B cell (primary cell): ENCODE results near the gene ANKRD13D. TPM values are rescaled to one million over a fixed set of nuclear protein-coding genes. Genes with fewer than 3 reads are reported as not detected.

ENCODE experiments used
- ATAC-seq: fragments of 200-7000 bp; cut with Tn5 transposase; one replicate; pipeline ENCODE4 v1.10.0; 2021; ENCODE audit warnings: low read depth, mild to moderate bottlenecking, moderate number of reproducible peaks, moderate library complexity
- CTCF ChIA-PET: fragments of 350-600 bp; sonication (Branson Sonifier 250); formaldehyde crosslinking; loops from one replicate; lab custom pipeline; 2021; ENCODE audit warnings: antibody characterized with exemption, inconsistent platforms; lab: Charles Lee
- POLR2A ChIA-PET: fragments of 350-600 bp; sonication (Branson Sonifier 250); formaldehyde crosslinking; loops from one replicate; lab custom pipeline; 2021; ENCODE audit warnings: antibody characterized with exemption; lab: Charles Lee
- DNase-seq: peaks from one replicate; pipeline ENCODE4 v3.0.0; 2013
- H2AFZ ChIP-seq: 2 replicates; pipeline ENCODE4 v1.6.1; 2012; ENCODE audit warnings: mild to moderate bottlenecking, low read depth, low read length; ENCODE audit not compliant: insufficient read depth, poor library complexity, severe bottlenecking
- H3K27ac ChIP-seq, 2 donors: 1 replicate in 1 of 2; 2 replicates in 1 of 2; pipeline ENCODE4 v1.5.1; 2012 to 2013; ENCODE audit warnings: low read length in 2 of 2, mild to moderate bottlenecking in 2 of 2, moderate library complexity in 1 of 2
- H3K27me3 ChIP-seq, 4 experiments: fragments of 200-600 bp in 1 of 4; sonication (generic) in 1 of 4; replicated peaks in 1 of 4; 1 replicate in 2 of 4; 2 replicates in 2 of 4; pipeline versions ENCODE4 v1.6.1 to v1.7.0; 2013 to 2016; ENCODE audit warnings: low read length in 3 of 4, mild to moderate bottlenecking in 2 of 4, mixed read lengths in 1 of 4, moderate library complexity in 1 of 4; ENCODE audit not compliant: insufficient read depth in 4 of 4, control insufficient read depth in 3 of 4; ENCODE audit errors: control extremely low read depth in 1 of 4
- H3K36me3 ChIP-seq, 2 experiments: replicated peaks in 1 of 2; 1 replicate in 1 of 2; 2 replicates in 1 of 2; pipeline versions ENCODE4 v1.6.1 to v1.7.1; 2013; ENCODE audit warnings: low read length in 1 of 2; ENCODE audit not compliant: insufficient read depth in 2 of 2, control insufficient read depth in 1 of 2; ENCODE audit errors: control extremely low read depth in 1 of 2, extremely low read depth in 1 of 2
- H3K4me1 ChIP-seq, 2 donors: fragments of 200-600 bp in 1 of 2; sonication (generic) in 1 of 2; 1 replicate in 1 of 2; 2 replicates in 1 of 2; pipeline versions ENCODE4 v1.5.1 to v1.6.1; 2013 to 2017; ENCODE audit warnings: low read length in 2 of 2; ENCODE audit not compliant: control insufficient read depth in 2 of 2, insufficient read depth in 2 of 2
- H3K4me2 ChIP-seq: replicated peaks from 2 replicates; pipeline ENCODE3; 2012; ENCODE audit warnings: mild to moderate bottlenecking, low read depth, low read length; ENCODE audit not compliant: poor library complexity, severe bottlenecking
- H3K4me3 ChIP-seq, 5 experiments: fragments of 200-600 bp in 1 of 5; sonication (generic) in 1 of 5; 1 replicate in 3 of 5; 2 replicates in 2 of 5; pipeline versions ENCODE4 v1.5.1 to v1.7.0; 2011 to 2016; ENCODE audit warnings: low read length in 4 of 5, mild to moderate bottlenecking in 4 of 5, low read depth in 2 of 5, control low read depth in 1 of 5, moderate library complexity in 1 of 5; ENCODE audit not compliant: insufficient read depth in 1 of 5; ENCODE audit errors: control extremely low read depth in 1 of 5, extremely low read depth in 1 of 5
- H3K79me2 ChIP-seq: fragments of 200-600 bp; sonication (generic); one replicate; pipeline ENCODE4 v1.6.0; 2016; ENCODE audit warnings: low read length; ENCODE audit not compliant: control insufficient read depth, insufficient read depth
- H3K9ac ChIP-seq: fragments of 200-600 bp; sonication (generic); 2 replicates; pipeline ENCODE4 v1.6.1; 2017; ENCODE audit warnings: mild to moderate bottlenecking, low read length, moderate library complexity
- H3K9me3 ChIP-seq, 3 donors: one replicate each; pipeline versions ENCODE4 v1.6.1 to v1.7.1; 2013; ENCODE audit warnings: low read length in 2 of 3; ENCODE audit not compliant: control insufficient read depth in 2 of 3, insufficient read depth in 1 of 3; ENCODE audit errors: control extremely low read depth in 1 of 3
- H4K20me1 ChIP-seq: 2 replicates; pipeline ENCODE4 v1.6.0; 2012; ENCODE audit warnings: mild to moderate bottlenecking, low read length; ENCODE audit not compliant: insufficient read depth, control insufficient read depth, poor library complexity, severe bottlenecking
- H3K27ac Mint-ChIP-seq: one replicate; pipeline ENCODE4 v1.8.0; 2021; ENCODE audit warnings: mixed read lengths
- H3K27me3 Mint-ChIP-seq: one replicate; pipeline ENCODE4 v1.8.0; 2021; ENCODE audit warnings: mixed read lengths
- H3K4me1 Mint-ChIP-seq: one replicate; pipeline ENCODE4 v1.8.0; 2021; ENCODE audit warnings: mixed read lengths
- H3K4me3 Mint-ChIP-seq: one replicate; pipeline ENCODE4 v1.8.0; 2021; ENCODE audit warnings: mixed read lengths
- H3K9me3 Mint-ChIP-seq: one replicate; pipeline ENCODE4 v1.8.0; 2022; ENCODE audit warnings: mixed read lengths; ENCODE audit not compliant: insufficient read depth
- EZH2 ChIP-seq: IDR thresholded peaks from 2 replicates; pipeline ENCODE4 v1.6.1; 2012; ENCODE audit warnings: borderline replicate concordance, low read depth, mild to moderate bottlenecking, moderate library complexity, low read length; ENCODE audit not compliant: insufficient read depth, poor library complexity, severe bottlenecking
- WGBS: methylation state at CpG from one replicate; pipeline ENCODE4 v1.1.5; 2013; ENCODE audit warnings: missing lambda C conversion rate; ENCODE audit not compliant: insufficient coverage; 5-methylcytosine and 5-hydroxymethylcytosine counted together
- intact Hi-C: fragments of 100-400 bp; cut with micrococcal nuclease; formaldehyde crosslinking; loops from one replicate; pipeline ENCODE4 v1.10.0; 2022
- polyA plus RNA-seq: library from polyadenylated mRNA; depleted of rRNA; stranded (reverse); fragments of >200 nt; gene quantifications from 2 replicates; pipeline ENCODE4 v1.2.3, GENCODE V29; 2012
- total RNA-seq, 2 donors: library from RNA; stranded (reverse); fragments of 120-200 nt in 1 of 2; gene quantifications; 1 replicate in 1 of 2; 2 replicates in 1 of 2; pipeline versions ENCODE4 v1.2.3 to v1.2.4, GENCODE V29; 2013 to 2022
- TF ChIP-seq, protein P1 (sequence below): fragments of 200-600 bp; IDR thresholded peaks from one replicate; pipeline ENCODE4 v1.8.0; 2022; ENCODE audit warnings: antibody characterized with exemption, mild to moderate bottlenecking

Gene ANKRD13D
- total and polyA plus RNA-seq, 2 donors (not counting 1 experiment from before 2014, with no cell fraction given), result 189 to 252 TPM

DNA sequence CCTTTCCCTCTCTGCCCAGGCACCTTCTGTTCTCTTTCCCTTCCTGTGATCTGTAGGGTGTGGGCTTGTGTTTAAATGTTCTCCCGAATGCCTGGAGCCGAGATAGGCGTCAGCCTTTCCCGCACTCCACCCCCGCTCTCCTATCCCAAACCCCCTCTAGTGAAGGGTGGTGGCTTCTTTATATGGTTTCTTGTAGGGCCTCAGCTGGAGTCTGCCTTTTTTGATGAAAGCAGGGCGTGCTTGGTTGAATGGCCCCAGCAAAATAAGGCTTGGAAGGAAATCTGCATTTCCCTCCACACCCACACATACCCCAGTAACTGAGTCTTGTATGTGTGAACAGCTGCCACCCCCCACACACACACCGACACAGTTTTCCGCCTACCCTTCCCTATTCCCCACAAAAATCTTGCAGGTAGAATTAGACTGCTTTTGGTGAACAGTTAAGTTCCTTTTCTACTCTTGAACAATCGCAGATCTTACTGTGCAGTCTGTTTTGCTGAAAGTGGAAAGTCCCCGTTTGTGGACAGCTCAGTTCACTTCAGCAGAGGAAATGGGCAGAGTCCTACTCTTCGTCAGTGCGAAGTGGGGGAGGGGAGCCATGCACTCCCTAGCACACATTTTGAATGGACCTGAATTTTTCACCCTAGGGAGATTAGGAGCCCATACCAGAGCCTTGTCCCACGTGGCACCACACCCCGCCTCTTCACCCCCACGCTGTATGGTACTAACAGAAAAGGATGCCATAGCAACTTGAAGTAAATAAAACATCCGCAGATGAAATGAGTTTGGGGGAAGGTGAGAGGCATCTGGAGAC lies 48.3 kb upstream of the ANKRD13D start:
- H3K4me1 Mint-ChIP-seq, result peaks cover 45% of the 10 kb centered on the region
- H3K27ac ChIP-seq, result peak overlapping the region; percentile 86 to 91
- WGBS, result 0% methylated on average over 2 of the region's 16 CpGs

More for the DNA sequence above, 48.3 kb upstream of the ANKRD13D start:
- peaks cover 26 to 34% of the 10 kb centered on the region in 2 donors for H3K4me1 ChIP-seq
- CTCF ChIA-PET, result interaction anchor here (1.0 to 3.9 kb wide), 14 partner anchors 12 to 147 kb away, joined by 3 to 30 read pairs (median 5); partner anchors contain the start of genes ANKRD13D, GRK2 and POLD4
- TF ChIP-seq, protein P1, sequence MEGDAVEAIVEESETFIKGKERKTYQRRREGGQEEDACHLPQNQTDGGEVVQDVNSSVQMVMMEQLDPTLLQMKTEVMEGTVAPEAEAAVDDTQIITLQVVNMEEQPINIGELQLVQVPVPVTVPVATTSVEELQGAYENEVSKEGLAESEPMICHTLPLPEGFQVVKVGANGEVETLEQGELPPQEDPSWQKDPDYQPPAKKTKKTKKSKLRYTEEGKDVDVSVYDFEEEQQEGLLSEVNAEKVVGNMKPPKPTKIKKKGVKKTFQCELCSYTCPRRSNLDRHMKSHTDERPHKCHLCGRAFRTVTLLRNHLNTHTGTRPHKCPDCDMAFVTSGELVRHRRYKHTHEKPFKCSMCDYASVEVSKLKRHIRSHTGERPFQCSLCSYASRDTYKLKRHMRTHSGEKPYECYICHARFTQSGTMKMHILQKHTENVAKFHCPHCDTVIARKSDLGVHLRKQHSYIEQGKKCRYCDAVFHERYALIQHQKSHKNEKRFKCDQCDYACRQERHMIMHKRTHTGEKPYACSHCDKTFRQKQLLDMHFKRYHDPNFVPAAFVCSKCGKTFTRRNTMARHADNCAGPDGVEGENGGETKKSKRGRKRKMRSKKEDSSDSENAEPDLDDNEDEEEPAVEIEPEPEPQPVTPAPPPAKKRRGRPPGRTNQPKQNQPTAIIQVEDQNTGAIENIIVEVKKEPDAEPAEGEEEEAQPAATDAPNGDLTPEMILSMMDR, result no peak
- TF ChIP-seq EZH2, result no peak
- Mint-ChIP-seq H3K27me3 (no peaks in the 10 kb centered on the region), H3K9me3 (no peaks in the 10 kb centered on the region), H3K27ac (peak overlapping the region; percentile 99), H3K4me3 (peak overlapping the region; percentile 96)
- H3K36me3 ChIP-seq, result peaks cover 0 to 35% of the 10 kb centered on the region in 2 experiments
- no peaks in the 10 kb centered on the region for H3K27me3 ChIP-seq
- H3K9me3 ChIP-seq, result no peaks in the 10 kb centered on the region
- H2AFZ ChIP-seq, result no peak overlapping the region
- H3K4me2 ChIP-seq, result peak overlapping the region; percentile 88
- peak overlapping the region; percentile 85 for H3K9ac ChIP-seq
- ATAC-seq (peak; percentile 42), DNase-seq (peak; percentile 92)
- peak overlapping the region; percentile 71 to 99 (median 82) for H3K4me3 ChIP-seq
- H3K79me2 ChIP-seq, result peaks cover 63% of the 10 kb centered on the region
- intact Hi-C loops, result loop anchor here (1.0 to 5.0 kb wide), 6 partner anchors 12 to 267 kb away; partner anchors contain the start of genes CDK2AP2 and PITPNM1
- POLR2A ChIA-PET, result interaction anchor here (0.6 to 2.4 kb wide), 17 partner anchors 9 to 563 kb away, joined by 3 to 12 read pairs (median 3); partner anchors contain the start of genes ANKRD13D, KDM2A, POLD4 and RBM4B
- H4K20me1 ChIP-seq, result peaks cover 54% of the 10 kb centered on the region
